Measurements from ENCODE around the gene SART3. TPM values are rescaled to one million over a fixed set of nuclear protein-coding genes. Genes with fewer than 3 reads are reported as not detected.

SART3 gene
- total RNA-seq, 1 donor from 2014 or later, result 72.6 TPM

DNA sequence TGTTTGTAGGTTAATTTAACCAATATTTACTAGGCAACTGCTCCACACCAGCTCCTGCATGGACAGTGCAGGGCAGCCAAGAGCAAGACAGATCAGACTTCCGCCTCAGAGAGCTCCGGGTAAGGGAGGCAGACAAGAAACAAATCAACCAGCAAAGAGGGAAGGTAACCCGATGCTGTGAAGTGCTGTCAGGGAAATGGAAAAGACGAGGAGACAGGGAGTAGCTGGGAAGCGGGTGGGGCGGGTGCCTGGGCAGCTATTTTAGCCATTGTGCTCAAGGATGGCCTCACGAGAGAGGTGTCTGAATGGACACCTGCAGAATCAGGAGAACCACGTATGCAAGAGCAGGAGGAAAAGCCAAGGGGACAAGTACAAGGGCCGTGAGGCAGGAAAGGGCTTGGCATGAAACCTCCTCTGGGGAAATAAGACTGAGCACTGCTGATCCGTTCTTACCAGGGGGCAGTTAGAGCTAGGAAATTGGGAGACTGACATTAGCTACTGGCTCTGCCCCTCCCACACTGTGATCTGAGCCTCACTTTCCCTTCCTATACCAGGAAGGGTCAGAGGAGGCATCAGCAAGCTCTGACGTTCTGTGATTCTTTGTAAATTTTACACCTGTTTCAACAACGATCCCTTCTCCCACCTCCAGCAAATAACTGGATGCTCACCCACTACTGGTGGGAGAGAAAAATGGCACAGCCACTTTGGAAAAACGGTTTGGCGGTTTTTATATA lies 43.4 kb upstream of the SART3 start:
- DNase-seq, result no peak
- Mint-ChIP-seq H3K9me3 (ENCODE audit: unreplicated experiment) (peaks cover 3% of the 10 kb centered on the region), H3K27me3 (ENCODE audit: unreplicated experiment) (peaks cover 2% of the 10 kb centered on the region), H3K4me1 (ENCODE audit: low read depth, unreplicated experiment) (peaks cover 1% of the 10 kb centered on the region), H3K4me3 (ENCODE audit: unreplicated experiment) (no peak overlapping the region), H3K36me3 (ENCODE audit: unreplicated experiment) (no peaks in the 10 kb centered on the region), H3K27ac (ENCODE audit: unreplicated experiment) (no peak overlapping the region)
- TF ChIP-seq, protein P1, sequence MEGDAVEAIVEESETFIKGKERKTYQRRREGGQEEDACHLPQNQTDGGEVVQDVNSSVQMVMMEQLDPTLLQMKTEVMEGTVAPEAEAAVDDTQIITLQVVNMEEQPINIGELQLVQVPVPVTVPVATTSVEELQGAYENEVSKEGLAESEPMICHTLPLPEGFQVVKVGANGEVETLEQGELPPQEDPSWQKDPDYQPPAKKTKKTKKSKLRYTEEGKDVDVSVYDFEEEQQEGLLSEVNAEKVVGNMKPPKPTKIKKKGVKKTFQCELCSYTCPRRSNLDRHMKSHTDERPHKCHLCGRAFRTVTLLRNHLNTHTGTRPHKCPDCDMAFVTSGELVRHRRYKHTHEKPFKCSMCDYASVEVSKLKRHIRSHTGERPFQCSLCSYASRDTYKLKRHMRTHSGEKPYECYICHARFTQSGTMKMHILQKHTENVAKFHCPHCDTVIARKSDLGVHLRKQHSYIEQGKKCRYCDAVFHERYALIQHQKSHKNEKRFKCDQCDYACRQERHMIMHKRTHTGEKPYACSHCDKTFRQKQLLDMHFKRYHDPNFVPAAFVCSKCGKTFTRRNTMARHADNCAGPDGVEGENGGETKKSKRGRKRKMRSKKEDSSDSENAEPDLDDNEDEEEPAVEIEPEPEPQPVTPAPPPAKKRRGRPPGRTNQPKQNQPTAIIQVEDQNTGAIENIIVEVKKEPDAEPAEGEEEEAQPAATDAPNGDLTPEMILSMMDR (IDR thresholded peaks at IDR 0.05; ENCODE audit: partially characterized antibody, unreplicated experiment), result no peak

DNA sequence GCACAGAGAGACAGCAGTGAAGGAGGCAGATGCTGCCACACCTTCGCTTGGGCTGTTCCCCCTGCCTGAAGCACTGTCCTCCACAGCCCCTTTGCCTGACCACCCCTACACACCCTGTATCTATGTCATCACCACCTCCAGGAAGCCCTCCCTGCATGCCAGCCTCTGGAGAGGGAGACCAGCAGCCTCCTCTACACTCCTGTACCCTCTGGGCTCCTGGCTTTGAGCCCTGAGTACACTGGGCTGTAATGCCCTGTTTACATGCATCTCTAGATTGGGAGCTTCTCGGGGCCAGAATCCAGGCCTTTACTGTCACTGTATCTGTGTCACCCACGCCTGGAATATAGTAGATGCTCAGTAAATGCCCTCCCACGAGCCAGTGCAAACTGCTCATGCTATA lies 42.8 kb upstream of the SART3 start:
- Mint-ChIP-seq H3K36me3 (ENCODE audit: unreplicated experiment) (no peaks in the 10 kb centered on the region), H3K9me3 (ENCODE audit: unreplicated experiment) (peaks cover 3% of the 10 kb centered on the region), H3K4me3 (ENCODE audit: unreplicated experiment) (no peak overlapping the region), H3K27ac (ENCODE audit: unreplicated experiment) (no peak overlapping the region), H3K4me1 (ENCODE audit: low read depth, unreplicated experiment) (peaks cover 1% of the 10 kb centered on the region), H3K27me3 (ENCODE audit: unreplicated experiment) (peaks cover 2% of the 10 kb centered on the region)
- no peak for DNase-seq
- TF ChIP-seq, protein P1 (IDR thresholded peaks at IDR 0.05; ENCODE audit: partially characterized antibody, unreplicated experiment), result no peak

DNA sequence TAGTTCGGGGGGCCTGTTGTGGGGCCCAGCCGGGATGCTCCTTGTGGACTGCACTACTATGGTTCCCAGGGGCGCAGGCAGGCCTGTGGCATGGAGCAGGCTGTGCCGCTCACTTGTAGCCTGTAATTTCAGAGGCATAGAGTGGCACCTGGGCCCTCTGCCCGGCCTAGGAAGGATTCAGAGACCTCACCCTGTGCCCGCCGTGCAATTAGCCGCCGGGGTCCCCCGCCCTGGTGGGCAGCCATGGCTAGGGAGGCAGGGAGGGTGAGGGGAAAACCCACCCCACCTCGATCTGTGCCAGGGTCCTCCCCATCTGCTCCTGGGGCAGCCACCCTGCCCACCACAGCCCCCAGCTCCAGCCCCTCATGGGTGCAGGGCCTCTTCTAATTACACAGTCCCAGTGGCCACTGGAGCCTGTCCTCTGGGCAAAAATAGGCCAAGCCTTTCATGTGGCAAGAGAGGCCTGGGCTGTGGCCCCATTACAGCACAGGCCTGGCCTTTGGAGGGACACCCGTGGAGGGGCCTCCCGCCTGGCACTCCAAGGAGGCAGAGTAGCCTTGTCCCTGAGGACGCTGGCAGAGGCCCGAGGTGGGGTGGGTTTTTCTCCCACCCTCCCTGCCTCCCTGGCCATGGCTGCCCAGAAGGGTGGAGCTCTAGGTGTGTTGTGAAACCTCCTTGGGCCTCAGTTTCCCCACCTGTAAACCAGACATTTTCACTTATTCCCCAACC lies 42.2 kb upstream of the SART3 start:
- peaks cover 3% of the 10 kb centered on the region for H3K9me3 Mint-ChIP-seq (ENCODE audit: unreplicated experiment)
- no peak for DNase-seq
- H3K27me3 Mint-ChIP-seq (ENCODE audit: unreplicated experiment), result peaks cover 2% of the 10 kb centered on the region
- TF ChIP-seq, protein P1 (IDR thresholded peaks at IDR 0.05; ENCODE audit: partially characterized antibody, unreplicated experiment), result no peak
- no peaks in the 10 kb centered on the region for H3K36me3 Mint-ChIP-seq (ENCODE audit: unreplicated experiment)
- no peak overlapping the region for H3K27ac Mint-ChIP-seq (ENCODE audit: unreplicated experiment)
- H3K4me3 Mint-ChIP-seq (ENCODE audit: unreplicated experiment), result no peak overlapping the region
- H3K4me1 Mint-ChIP-seq (ENCODE audit: low read depth, unreplicated experiment), result peaks cover 1% of the 10 kb centered on the region

DNA sequence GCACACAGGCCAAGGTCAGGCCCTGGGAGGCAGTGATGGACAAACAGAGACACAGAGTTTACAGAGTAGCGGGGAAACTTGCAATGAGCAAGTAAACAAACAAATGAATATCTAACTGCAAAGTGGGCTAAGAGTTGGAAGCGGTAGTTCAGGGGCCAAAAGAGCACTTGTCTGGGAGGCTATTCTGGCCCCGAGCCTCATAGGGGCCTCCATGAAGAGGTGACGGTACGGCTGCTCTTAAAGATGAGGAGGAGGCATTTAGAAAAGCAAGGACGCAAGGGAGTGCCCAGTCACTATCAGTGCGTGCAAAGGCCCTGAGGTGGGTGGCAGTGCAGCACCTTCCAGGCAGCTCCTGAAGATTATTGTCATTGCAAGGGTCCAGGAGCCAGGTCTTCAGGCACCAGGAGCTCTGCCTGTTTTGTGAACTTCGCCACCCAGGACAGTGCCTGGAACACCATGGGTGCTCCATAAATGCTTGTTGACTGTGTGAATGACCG lies 41.3 kb upstream of the SART3 start:
- no peak for DNase-seq
- TF ChIP-seq, protein P1 (IDR thresholded peaks at IDR 0.05; ENCODE audit: partially characterized antibody, unreplicated experiment), result no peak
- Mint-ChIP-seq H3K9me3 (ENCODE audit: unreplicated experiment) (peaks cover 4% of the 10 kb centered on the region), H3K27me3 (ENCODE audit: unreplicated experiment) (peaks cover 4% of the 10 kb centered on the region), H3K4me3 (ENCODE audit: unreplicated experiment) (no peak overlapping the region), H3K36me3 (ENCODE audit: unreplicated experiment) (no peaks in the 10 kb centered on the region), H3K4me1 (ENCODE audit: low read depth, unreplicated experiment) (peaks cover 6% of the 10 kb centered on the region), H3K27ac (ENCODE audit: unreplicated experiment) (no peak overlapping the region)

DNA sequence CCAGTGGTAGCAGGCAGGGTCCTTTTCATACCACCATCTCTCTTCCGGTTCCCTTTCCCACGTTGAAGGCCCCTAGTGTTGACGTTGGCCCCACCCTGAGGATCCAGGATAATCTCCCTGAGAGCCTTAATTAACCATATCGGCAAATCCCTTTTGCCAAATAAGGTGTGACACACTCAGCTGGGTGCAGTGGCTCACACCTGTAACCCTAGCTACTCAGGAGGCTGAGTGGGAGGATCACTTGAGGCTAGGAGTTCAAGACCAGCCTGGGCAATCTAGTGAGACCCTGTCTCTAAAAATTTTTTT lies 39.7 kb upstream of the SART3 start:
- Mint-ChIP-seq H3K4me1 (ENCODE audit: low read depth, unreplicated experiment) (peaks cover 4% of the 10 kb centered on the region), H3K27ac (ENCODE audit: unreplicated experiment) (no peak overlapping the region), H3K36me3 (ENCODE audit: unreplicated experiment) (no peaks in the 10 kb centered on the region), H3K4me3 (ENCODE audit: unreplicated experiment) (no peak overlapping the region), H3K27me3 (ENCODE audit: unreplicated experiment) (peaks cover 4% of the 10 kb centered on the region), H3K9me3 (ENCODE audit: unreplicated experiment) (peaks cover 4% of the 10 kb centered on the region)
- DNase-seq, result no peak
- TF ChIP-seq, protein P1 (IDR thresholded peaks at IDR 0.05; ENCODE audit: partially characterized antibody, unreplicated experiment), result no peak

Measured in glutamatergic neuron (in vitro differentiated cells).